GM12872 (cell line): Measurements from ENCODE around the gene TYW1B.

Source experiments
- TF ChIP-seq, protein P1 (sequence below): IDR thresholded peaks from 3 replicates; pipeline ENCODE4 v1.5.1; 2011; ENCODE audit warnings: low read depth, mild to moderate bottlenecking, low read length, moderate library complexity; ENCODE audit not compliant: insufficient read depth

Gene TYW1B

DNA sequence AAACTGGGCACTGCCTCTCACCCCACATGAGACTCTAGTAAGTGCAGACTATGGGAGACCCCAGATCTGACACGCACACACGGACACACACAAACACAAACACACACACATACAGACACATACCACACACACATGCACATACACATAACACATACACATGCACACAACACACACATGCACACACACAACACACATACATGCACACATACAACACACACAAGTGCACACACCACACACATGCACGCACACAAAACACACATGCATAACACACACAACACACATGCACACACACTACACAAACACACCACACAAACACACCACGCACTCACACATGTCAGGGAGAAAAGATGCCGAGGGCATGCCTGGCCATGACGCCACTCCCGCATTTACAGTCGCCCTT is 205.5 kb downstream of the TYW1B start:
- TF ChIP-seq, protein P1, sequence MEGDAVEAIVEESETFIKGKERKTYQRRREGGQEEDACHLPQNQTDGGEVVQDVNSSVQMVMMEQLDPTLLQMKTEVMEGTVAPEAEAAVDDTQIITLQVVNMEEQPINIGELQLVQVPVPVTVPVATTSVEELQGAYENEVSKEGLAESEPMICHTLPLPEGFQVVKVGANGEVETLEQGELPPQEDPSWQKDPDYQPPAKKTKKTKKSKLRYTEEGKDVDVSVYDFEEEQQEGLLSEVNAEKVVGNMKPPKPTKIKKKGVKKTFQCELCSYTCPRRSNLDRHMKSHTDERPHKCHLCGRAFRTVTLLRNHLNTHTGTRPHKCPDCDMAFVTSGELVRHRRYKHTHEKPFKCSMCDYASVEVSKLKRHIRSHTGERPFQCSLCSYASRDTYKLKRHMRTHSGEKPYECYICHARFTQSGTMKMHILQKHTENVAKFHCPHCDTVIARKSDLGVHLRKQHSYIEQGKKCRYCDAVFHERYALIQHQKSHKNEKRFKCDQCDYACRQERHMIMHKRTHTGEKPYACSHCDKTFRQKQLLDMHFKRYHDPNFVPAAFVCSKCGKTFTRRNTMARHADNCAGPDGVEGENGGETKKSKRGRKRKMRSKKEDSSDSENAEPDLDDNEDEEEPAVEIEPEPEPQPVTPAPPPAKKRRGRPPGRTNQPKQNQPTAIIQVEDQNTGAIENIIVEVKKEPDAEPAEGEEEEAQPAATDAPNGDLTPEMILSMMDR: no peak

DNA sequence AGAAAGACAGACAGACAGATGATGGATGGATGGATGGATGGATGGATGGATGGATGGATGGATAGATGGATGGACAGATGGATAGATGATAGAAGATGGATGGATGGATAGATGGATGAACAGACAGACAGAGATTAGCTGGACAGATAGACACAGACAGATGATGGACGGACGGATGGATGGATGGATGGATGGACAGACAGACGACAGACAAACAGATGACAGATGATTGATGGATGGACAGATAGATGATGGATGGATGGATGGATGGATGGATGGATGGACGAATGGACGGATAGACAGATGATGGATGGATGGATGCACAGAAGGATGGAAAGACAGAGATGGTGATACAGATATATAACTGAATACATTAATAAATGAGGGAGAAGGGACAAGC is 224.9 kb downstream of the TYW1B start:
- TF ChIP-seq, protein P1: no peak

DNA sequence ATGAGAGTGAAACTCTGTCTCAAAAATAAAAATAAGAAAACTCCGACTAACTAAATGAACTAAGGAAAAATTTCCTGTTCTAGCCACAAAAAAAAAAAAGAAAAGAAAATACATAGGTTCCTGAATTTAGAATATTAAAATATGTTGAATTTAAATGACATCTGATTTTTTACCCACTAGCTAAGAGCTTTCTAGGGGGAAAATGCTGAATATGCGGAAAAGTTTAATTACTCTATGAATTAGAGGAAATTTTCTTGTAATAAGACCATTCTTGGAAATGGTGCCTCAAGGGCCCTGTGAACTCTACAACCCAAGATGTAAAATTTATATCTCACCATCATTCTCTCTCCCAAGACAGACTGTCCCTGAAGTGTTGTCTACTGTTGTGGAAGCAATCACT is 250.9 kb downstream of the TYW1B start:
- TF ChIP-seq, protein P1: no peak

DNA sequence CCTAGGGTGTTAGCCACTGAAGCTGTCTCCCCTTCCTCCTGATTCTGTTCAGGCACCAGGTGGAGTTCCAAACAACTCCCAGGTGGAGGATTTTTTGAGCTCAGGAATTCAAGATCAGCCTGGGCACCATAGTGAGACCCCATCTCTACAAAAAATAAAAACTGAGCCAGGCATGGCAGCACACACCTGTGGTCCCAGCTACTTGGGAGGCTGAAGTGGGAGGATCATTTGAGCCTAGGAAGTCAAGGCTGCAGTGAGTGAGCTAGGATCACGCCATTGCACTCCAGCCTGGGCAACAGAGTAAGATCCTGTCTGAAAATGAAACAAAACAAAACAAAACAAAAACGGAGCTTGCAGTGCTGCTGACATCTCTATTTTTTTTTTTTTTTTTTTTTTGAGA is 287.1 kb downstream of the TYW1B start:
- TF ChIP-seq, protein P1: no peak

DNA sequence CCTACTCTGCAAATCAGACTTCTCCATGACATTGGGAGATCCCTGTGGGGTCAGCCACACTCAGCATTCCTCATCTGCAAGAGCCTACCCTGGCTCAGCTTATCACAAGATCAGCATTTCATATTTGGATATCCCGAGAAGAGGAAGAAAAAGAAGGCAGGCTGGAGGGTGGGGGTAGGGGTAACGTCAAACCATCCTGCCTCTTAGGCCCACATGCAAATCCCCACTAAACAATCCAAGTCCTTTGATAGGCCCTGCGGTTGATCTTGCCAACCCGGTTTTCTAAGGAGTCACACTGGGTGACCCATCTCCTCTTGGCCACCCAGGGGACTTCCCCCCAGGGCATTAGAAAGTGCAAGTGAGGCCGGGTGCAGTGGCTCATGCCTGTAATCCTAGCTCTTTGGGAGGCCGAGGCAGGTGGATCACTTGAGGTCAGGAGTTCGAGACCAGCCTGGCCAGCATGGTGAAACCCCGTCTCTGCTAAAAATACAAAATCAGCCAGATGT is 287.8 kb downstream of the TYW1B start:
- TF ChIP-seq, protein P1: no peak

DNA sequence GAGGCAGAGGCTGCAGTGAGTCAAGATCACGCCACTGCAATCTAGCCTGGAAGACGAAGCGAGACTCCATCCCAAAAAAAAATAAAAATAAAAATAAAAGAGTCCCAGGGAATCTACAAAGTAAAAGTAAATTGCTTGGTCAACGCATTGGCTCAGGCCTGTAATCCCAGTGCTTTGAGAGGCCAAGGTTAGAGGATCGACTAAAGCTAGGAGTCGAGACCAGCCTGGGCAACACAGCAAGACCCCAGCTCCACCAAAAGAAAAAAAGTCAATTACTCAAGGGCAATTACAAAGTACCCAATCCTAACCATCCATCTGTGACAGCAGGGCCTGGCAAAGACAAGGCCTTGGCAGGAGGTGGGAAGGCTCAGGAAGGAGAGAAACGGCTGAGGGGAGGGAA is 288.3 kb downstream of the TYW1B start:
- TF ChIP-seq, protein P1: no peak

DNA sequence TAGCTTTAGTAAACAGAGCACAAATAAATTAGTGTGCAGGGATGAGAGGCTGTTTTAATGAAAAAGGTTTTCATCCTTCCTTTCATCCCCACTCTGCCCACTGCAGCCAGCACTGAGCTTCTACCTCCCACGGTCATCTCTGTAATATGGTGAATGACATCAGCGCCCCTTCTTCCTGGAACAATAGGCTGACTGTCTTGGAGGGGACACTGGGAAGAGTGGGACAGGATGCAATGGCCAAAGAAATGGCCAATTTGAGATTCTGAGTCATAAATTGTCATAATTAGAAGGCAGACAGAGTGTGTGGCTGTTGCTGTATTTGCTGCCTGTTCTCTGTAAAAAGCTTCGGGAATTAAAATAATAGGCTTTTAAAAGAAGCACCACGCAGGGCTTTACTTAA is 289.1 kb downstream of the TYW1B start:
- TF ChIP-seq, protein P1: no peak
